T-helper 17 cell (primary cell): Measurements from ENCODE around the gene RHCG. TPM values are rescaled to one million over a fixed set of nuclear protein-coding genes. Genes with fewer than 3 reads are reported as not detected.
A peak's percentile ranks its signal among the peaks of the same experiment; 100 is the strongest.

Source experiments
- ATAC-seq: fragments of 150-1000 bp; cut with Tn5 transposase; 2 replicates; pipeline ENCODE4 v1.10.0; 2021; ENCODE audit warnings: mild to moderate bottlenecking, moderate library complexity
- DNase-seq, 3 donors: peaks; one replicate each; pipeline versions ENCODE4 v3.0.0 to v3.0.0-alpha.2; 2020 to 2021
- H3K9me3 ChIP-seq: one replicate; pipeline ENCODE4 v1.7.0; 2013; ENCODE audit warnings: low read length, mild to moderate bottlenecking; ENCODE audit not compliant: control insufficient read depth, poor library complexity, severe bottlenecking
- H3K27ac Mint-ChIP-seq: one replicate; pipeline ENCODE4 v1.8.0; 2022; ENCODE audit warnings: mild to moderate bottlenecking, moderate library complexity, mixed read lengths
- H3K27me3 Mint-ChIP-seq: one replicate; pipeline ENCODE4 v1.8.0; 2022; ENCODE audit warnings: mixed read lengths
- H3K36me3 Mint-ChIP-seq: one replicate; pipeline ENCODE4 v1.8.0; 2022; ENCODE audit warnings: low read depth, mixed read lengths
- H3K4me1 Mint-ChIP-seq: one replicate; pipeline ENCODE4 v1.8.0; 2022; ENCODE audit warnings: mild to moderate bottlenecking, mixed read lengths
- H3K4me3 Mint-ChIP-seq: one replicate; pipeline ENCODE4 v1.8.0; 2022; ENCODE audit warnings: mild to moderate bottlenecking, moderate library complexity, mixed read lengths
- total RNA-seq, 4 donors: library from RNA in 2 of 4; stranded (reverse) in 2 of 4; gene quantifications; one replicate each; pipeline ENCODE4 v1.2.3 and lab custom pipeline; 2022 to 2026

Gene RHCG
- total RNA-seq (not detected), total RNA-seq (lab: John Stamatoyannopoulos, UW) (0 reads per million in 2 donors)

GRCh38 chr15:89496155-89497098, at the start of gene RHCG:
Gene RHCG (minus strand): TSS chr15:89496583. CDS start chr15:89496544, 39 bp downstream.
- Mint-ChIP-seq H3K27ac (no peak within 1 kb of the TSS), H3K4me1 (peaks cover 8% of the 10 kb centered on the region), H3K27me3 (peaks cover 75% of the 10 kb centered on the region), H3K4me3 (peak within 1 kb of the TSS; percentile 33), H3K36me3 (no peaks in the 10 kb centered on the region)
- DNase-seq: no peak
- no peak for ATAC-seq
- H3K9me3 ChIP-seq: no peaks in the 10 kb centered on the region

DNA sequence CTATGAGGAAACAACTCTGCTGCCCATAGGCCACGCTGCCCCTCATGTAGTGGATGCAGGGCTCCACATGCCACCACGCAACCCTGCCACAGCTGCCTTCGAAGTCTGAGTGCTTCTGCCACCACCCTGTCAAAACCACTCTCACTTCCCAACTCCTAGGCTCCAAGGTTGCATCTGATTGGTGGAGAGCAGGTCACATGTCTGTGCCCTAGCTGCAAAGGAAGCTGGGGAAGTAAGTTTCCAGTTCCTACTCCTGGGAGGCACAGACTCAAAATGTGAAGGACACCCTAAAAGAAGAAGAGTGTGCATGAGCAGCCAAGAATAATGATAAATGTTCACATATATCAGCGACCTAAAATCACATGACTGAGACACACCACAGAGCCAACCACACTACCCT, 47.0 kb upstream of the RHCG start:
- peaks cover 30% of the 10 kb centered on the region for H3K27me3 Mint-ChIP-seq
- H3K4me1 Mint-ChIP-seq: no peaks in the 10 kb centered on the region
- no peak overlapping the region for H3K27ac Mint-ChIP-seq
- H3K9me3 ChIP-seq: no peaks in the 10 kb centered on the region
- no peak for ATAC-seq
- H3K36me3 Mint-ChIP-seq: peaks cover 4% of the 10 kb centered on the region
- no peak overlapping the region for H3K4me3 Mint-ChIP-seq
- DNase-seq: no peak

- ATAC-seq: no peak
- H3K36me3 Mint-ChIP-seq: peaks cover 4% of the 10 kb centered on the region
- H3K9me3 ChIP-seq: no peaks in the 10 kb centered on the region
- no peak overlapping the region for H3K4me3 Mint-ChIP-seq
- no peak overlapping the region for H3K27ac Mint-ChIP-seq
- no peaks in the 10 kb centered on the region for H3K4me1 Mint-ChIP-seq
- peaks cover 22% of the 10 kb centered on the region for H3K27me3 Mint-ChIP-seq
- no peak for DNase-seq
Observed at GRCh38 chr15:89542369-89542768, 46.0 kb upstream of the RHCG start.

DNA sequence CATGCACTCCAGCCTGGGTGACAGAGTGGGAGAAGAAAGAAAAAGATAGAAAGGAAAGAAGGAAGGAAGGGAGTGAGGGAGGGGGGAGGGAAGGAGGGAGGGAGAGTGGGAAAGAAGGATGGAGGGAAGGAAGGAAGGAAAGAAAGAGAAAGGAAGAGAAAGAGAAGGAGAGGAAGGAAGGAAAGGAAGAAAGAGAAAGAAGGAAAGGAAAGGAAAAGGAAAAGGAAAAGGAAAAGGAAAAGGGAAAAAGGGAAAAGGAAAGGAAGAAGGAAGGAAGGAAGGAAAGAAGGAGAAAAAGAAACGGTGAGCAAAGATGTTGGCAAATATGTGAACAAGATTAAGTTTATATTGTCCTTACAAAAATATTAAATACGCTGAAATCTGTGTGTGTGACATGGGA, 42.6 kb upstream of the RHCG start:
- H3K4me1 Mint-ChIP-seq: no peaks in the 10 kb centered on the region
- peaks cover 10% of the 10 kb centered on the region for H3K27me3 Mint-ChIP-seq
- ATAC-seq: no peak
- no peaks in the 10 kb centered on the region for H3K9me3 ChIP-seq
- no peak overlapping the region for H3K4me3 Mint-ChIP-seq
- DNase-seq: no peak
- no peaks in the 10 kb centered on the region for H3K36me3 Mint-ChIP-seq
- no peak overlapping the region for H3K27ac Mint-ChIP-seq

DNA sequence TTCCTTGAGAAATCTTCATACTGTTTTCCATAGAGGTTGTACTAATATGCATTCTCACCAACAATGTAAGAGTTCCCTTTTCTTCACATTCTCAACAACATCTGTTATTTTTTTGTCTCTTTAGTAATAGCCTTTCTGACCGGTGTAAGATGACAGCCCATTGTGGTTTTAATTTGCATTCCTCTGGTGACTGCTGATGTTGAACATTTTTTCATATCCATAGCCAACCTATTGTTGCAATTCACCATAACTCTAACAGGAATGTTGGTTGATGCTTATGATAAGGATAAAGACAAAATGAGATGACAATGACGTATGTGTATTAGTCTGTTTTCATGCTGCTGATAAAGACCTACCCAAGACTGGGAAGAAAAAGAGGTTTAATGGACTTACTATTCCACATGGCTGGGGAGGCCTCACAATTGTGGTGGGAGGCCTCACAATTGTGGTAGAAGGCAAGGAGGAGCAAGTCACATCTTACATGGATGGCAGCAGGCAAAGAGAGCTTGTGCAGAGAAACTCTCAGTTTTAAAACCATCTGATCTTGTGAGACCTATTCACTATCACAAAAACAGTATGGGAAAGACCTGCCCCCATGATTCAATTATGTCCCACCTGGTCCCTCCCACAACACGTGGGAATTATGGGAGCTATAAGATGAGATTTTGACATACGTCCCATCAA, 37.6 kb upstream of the RHCG start:
- H3K9me3 ChIP-seq: no peaks in the 10 kb centered on the region
- no peak overlapping the region for H3K27ac Mint-ChIP-seq
- no peaks in the 10 kb centered on the region for H3K36me3 Mint-ChIP-seq
- DNase-seq (no peak), ATAC-seq (no peak)
- H3K4me3 Mint-ChIP-seq: no peak overlapping the region
- H3K27me3 Mint-ChIP-seq: no peaks in the 10 kb centered on the region
- no peaks in the 10 kb centered on the region for H3K4me1 Mint-ChIP-seq

DNA sequence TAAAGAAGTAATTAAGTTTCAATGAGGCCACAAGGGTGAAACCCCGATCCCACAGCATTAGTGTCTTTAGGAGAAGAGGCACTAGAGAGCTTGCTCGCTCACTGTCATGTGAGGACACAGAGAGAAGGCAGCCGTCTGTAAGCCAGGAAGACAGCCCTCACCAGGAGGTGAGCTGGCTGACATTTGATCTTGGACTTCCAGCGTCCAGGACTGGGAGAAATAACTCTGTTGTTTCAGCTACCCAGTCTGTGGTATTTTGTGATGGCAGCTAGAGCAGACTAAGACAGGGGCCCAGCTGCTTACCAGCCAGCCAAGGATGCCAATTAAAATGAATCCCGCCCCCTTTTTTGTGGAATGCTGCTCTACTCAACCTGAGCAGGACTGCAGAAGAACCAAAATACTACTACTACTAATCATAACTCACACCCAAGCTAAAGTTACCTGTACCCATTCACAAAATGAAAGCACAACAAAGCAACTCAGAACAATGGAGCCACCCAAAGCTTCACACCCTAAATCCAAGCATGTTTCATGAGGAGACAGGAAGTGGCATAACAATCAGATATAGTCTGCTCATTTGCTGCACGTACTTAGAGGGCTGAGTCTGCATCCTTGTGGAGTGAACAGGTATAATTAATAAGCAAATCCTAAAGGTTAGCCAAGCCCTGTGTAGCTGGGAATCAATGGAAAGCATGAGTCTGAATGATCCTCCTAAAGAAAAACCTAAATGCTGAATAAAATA, 35.6 kb upstream of the RHCG start:
- Mint-ChIP-seq H3K4me3 (no peak overlapping the region), H3K4me1 (no peaks in the 10 kb centered on the region), H3K27me3 (no peaks in the 10 kb centered on the region), H3K27ac (no peak overlapping the region), H3K36me3 (no peaks in the 10 kb centered on the region)
- ATAC-seq (no peak), DNase-seq (no peak)
- no peaks in the 10 kb centered on the region for H3K9me3 ChIP-seq

- ATAC-seq: no peak
- DNase-seq: no peak
- no peaks in the 10 kb centered on the region for H3K9me3 ChIP-seq
- Mint-ChIP-seq H3K27ac (no peak overlapping the region), H3K27me3 (no peaks in the 10 kb centered on the region), H3K4me3 (no peak overlapping the region), H3K36me3 (no peaks in the 10 kb centered on the region), H3K4me1 (no peaks in the 10 kb centered on the region)
Observed at GRCh38 chr15:89530976-89531375, 34.6 kb upstream of the RHCG start.

DNA sequence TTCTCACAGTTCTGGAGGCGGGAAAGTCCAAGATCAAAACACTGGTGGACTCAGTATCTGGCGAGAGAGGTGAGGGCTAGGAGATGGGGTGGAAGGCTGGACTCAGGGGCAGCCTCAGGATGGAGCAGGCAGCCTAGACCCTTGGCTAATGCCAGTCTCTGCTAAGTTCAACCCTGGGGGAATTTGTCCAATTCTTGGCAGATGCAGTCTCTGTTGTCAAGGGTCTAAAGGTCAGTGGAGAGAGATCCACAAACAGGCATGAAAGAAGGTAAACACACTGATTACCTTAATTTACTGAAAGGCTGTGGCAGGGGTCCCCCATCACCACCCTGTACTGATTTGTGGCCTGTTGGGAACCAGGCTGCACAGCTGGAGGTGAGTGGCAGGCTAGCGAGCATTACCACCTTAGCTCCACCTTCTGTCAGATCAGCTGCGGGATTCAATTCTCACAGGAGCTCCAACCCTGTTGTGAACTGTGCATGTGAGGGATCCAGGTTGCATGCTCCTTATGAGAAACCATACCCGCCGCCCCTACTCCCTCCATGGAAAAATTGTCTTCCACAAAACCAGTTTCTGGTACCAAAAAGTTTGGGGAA, 32.5 kb upstream of the RHCG start:
- H3K27me3 Mint-ChIP-seq: peaks cover 7% of the 10 kb centered on the region
- DNase-seq: no peak
- ATAC-seq: no peak
- H3K4me3 Mint-ChIP-seq: no peak overlapping the region
- H3K4me1 Mint-ChIP-seq: no peaks in the 10 kb centered on the region
- no peaks in the 10 kb centered on the region for H3K9me3 ChIP-seq
- no peaks in the 10 kb centered on the region for H3K36me3 Mint-ChIP-seq
- no peak overlapping the region for H3K27ac Mint-ChIP-seq

DNA sequence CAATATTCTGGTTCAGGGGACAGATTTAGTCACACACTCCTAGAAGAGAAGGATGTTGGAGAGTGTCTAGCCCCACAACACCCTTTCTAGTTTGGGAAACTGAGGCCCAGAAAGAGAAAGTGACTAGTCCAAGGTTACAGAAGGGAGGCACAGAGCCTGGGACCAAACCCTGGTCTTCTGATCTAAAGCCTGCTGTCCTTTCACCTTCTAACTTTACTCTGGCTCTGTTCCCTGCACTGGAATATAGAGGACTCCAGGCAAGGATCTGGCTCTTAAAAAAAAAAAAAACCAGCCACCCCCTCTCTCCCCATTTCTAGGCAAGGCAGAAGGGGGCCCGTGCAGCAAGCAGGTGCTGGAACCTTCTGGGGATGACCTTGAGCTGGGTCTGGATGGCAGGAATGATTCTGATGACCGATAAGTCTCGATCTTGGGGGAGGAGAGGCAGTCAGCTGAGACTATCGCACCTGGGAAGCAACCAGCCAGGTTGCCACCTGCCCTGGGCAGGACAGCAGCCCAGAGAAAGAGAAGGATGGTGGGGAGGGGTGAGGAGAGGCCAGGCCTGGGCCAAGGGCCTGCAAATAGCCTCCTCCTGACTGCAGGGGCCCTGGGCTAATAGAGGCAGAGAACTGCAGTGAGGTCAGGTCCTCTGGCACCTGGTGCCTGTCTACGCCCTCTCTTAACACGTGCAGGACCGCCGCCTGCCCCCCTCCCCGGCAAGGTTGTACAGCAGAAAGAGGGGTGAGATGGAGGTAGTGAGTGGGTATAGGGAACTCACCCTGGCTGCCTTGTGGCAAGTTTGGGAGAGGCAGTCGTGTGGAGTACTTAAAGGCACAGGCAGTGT, 30.4 kb upstream of the RHCG start:
- Mint-ChIP-seq H3K4me3 (no peak overlapping the region), H3K27me3 (peaks cover 7% of the 10 kb centered on the region), H3K27ac (no peak overlapping the region), H3K36me3 (no peaks in the 10 kb centered on the region), H3K4me1 (no peaks in the 10 kb centered on the region)
- ATAC-seq (no peak), DNase-seq (no peak)
- H3K9me3 ChIP-seq: no peaks in the 10 kb centered on the region

DNA sequence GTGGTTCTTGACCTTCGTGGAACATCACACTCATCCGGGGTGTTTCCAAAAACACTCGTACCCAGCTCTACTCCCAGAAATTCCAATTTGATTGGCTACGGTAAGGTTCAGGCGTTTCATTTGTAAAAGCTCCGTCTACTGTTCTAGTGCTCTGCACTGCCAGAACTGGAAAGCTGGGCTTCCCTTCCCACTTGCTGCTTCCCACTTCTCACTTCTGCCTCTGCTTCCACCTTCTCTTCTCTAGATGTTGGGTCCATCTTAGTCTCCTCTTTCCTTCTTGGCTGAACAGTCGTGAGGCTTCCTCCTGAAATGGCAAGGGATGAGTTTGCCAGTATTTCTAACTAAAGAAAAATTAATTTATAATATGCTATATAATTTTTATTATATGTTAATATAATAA, 29.8 kb upstream of the RHCG start:
- H3K4me3 Mint-ChIP-seq: no peak overlapping the region
- H3K9me3 ChIP-seq: no peaks in the 10 kb centered on the region
- ATAC-seq (no peak), DNase-seq (no peak)
- no peaks in the 10 kb centered on the region for H3K4me1 Mint-ChIP-seq
- H3K36me3 Mint-ChIP-seq: no peaks in the 10 kb centered on the region
- H3K27ac Mint-ChIP-seq: no peak overlapping the region
- peaks cover 9% of the 10 kb centered on the region for H3K27me3 Mint-ChIP-seq

GRCh38 chr15:89524184-89524583, 27.8 kb upstream of the RHCG start:
- no peak overlapping the region for H3K27ac Mint-ChIP-seq

DNA sequence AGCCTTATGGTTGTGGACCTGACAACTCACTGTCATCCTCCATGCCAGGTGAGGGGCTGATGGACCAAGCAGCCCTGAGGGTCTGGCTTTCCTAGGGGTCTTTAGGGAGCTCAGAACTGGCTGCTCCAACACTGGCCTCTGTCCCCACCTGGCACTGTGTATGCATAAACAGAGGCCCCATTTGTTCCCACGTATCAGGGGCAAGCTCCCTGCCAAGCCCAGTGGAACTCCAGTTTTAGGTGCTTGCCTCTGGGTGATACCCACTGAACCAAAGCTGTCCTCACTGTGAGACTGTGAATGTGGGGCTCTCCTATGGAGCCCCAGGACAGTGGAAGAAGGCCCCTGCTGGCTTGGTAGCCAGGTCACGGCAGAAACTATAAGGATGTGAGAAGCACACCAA, 26.7 kb upstream of the RHCG start:
- peaks cover 16% of the 10 kb centered on the region for H3K27me3 Mint-ChIP-seq
- no peak overlapping the region for H3K4me3 Mint-ChIP-seq
- H3K4me1 Mint-ChIP-seq: no peaks in the 10 kb centered on the region
- H3K9me3 ChIP-seq: no peaks in the 10 kb centered on the region
- no peak overlapping the region for H3K27ac Mint-ChIP-seq
- no peak for DNase-seq
- no peaks in the 10 kb centered on the region for H3K36me3 Mint-ChIP-seq
- no peak for ATAC-seq

More at GRCh38 chr15:89524184-89524583, 27.8 kb upstream of the RHCG start:
- peaks cover 16% of the 10 kb centered on the region for H3K27me3 Mint-ChIP-seq
- no peak for ATAC-seq
- H3K36me3 Mint-ChIP-seq: no peaks in the 10 kb centered on the region
- DNase-seq: no peak
- no peaks in the 10 kb centered on the region for H3K9me3 ChIP-seq
- no peaks in the 10 kb centered on the region for H3K4me1 Mint-ChIP-seq
- no peak overlapping the region for H3K4me3 Mint-ChIP-seq
